GM13977 (cell line): ENCODE data around the gene SULT1A3.
"Not testable (repeated sequence)": the region's sequence is repeated elsewhere in the genome, so short reads cannot be mapped to it uniquely, and the experiment has no call there.

Source experiments
- DNase-seq: peaks from one replicate; pipeline ENCODE4 v3.0.0; 2012; ENCODE audit warnings: low spot score
- CTCF ChIP-seq: IDR thresholded peaks from 2 replicates; pipeline ENCODE4 v1.5.1; 2012; ENCODE audit warnings: mild to moderate bottlenecking, control low read depth; ENCODE audit not compliant: insufficient read depth; ENCODE audit errors: extremely low read depth, missing control alignments
- in situ Hi-C: fragments of 300-500 bp; cut with MboI; formaldehyde crosslinking; loops from one replicate; pipeline ENCODE4 v1.12.0; 2022; ENCODE audit warnings: low sequenced_read_pairs, low pct_unique_long_range_greater_than_20kb, mixed read lengths, inconsistent platforms; ENCODE audit not compliant: unreplicated experiment

Gene SULT1A3

GRCh38 chr16:30173054-30173453 lies 26.0 kb upstream of the SULT1A3 start:
- no peak for TF ChIP-seq CTCF
- in situ Hi-C loops = no loop called here
- no peak for DNase-seq

- DNase-seq, in situ Hi-C loops: not testable (repeated sequence)
Observed at GRCh38 chr16:30176876-30177275, 22.2 kb upstream of the SULT1A3 start.

GRCh38 chr16:30179195-30179594 lies 19.9 kb upstream of the SULT1A3 start:
- in situ Hi-C loops = no loop called here
- TF ChIP-seq CTCF = no peak
- no peak for DNase-seq

GRCh38 chr16:30179931-30180330 lies 19.1 kb upstream of the SULT1A3 start:
- in situ Hi-C loops = no loop called here
- DNase-seq = no peak
- no peak for TF ChIP-seq CTCF

DNA sequence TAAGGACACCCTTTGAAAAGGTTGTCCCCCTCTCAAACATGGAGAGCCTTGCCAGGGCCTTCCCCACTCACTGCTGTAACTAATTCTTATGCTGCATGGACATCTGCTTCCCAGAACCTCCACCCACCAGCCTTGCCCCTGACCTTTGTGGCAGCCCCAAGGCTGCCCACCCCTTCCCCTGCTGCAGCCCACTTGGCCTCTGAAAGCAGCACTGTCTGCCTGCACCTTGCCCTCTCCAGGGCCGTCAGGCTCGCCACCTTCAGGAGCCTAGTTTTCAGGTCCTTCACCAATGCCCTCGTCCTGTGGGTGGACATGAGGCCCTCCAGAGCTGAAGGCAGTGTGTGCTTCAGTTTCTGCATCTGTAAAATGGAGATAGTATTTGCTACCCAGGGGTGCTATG lies 18.3 kb upstream of the SULT1A3 start:
- in situ Hi-C loops = no loop called here
- no peak for TF ChIP-seq CTCF
- DNase-seq = no peak

- DNase-seq = peak; percentile 90
- no peak for TF ChIP-seq CTCF
- in situ Hi-C loops = no loop called here
Observed at GRCh38 chr16:30183233-30184095, 15.6 kb upstream of the SULT1A3 start, which contains the start of gene CORO1A. CORO1A (plus strand) TSS chr16:30183602; CDS start chr16:30185210, 1,608 bp downstream.

DNA sequence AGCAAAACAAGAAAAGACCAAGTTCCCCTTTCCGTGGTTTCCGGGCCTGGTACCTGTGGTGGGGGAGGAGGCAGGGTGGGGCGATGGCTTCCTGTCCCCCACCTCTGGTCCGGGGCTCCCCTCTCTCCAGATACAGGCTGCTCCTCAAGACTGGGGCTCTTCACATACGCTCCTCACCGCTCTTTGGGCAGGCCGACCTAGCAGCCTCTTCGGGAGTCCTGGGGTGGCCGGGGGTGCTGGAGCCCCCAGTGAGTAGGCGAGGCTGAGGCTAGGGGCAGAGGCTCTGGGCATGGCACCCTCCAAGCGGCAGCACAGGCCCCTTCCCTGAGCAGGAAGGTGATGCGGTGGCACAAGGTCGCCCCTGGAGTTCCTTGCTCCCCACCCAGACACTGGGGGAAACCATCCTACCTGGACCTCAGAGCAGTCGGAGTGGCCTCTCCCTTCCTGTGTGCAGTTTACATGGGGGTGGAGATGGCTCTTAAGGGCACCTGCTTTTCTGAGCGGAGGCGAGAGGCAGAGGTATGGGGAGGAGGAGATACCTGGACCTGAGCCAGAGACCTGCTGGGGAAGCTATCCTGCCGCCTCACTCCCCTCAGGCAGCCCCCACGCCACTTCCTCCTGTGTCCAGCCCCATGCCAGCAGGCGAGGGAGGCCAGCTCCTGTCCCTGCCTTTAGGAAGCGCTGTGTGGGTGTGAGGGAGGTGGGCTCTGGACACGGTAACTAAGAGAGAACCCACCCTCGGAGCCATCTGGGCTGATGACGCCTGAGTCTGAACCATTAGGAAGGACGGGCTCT lies 14.8 kb upstream of the SULT1A3 start:
- in situ Hi-C loops = no loop called here
- peak; percentile 81 for DNase-seq
- TF ChIP-seq CTCF = no peak
